CD4-positive, alpha-beta T cell treated with Interleukin-17A for 1 hour (primary cell): ENCODE data around the gene SIGLEC8.
"Not testable (repeated sequence)": the region's sequence is repeated elsewhere in the genome, so short reads cannot be mapped to it uniquely, and the experiment has no call there.

Experiments
- DNase-seq: peaks from one replicate; pipeline ENCODE4 v3.0.0-alpha.2; 2020

The SIGLEC8 gene

DNA sequence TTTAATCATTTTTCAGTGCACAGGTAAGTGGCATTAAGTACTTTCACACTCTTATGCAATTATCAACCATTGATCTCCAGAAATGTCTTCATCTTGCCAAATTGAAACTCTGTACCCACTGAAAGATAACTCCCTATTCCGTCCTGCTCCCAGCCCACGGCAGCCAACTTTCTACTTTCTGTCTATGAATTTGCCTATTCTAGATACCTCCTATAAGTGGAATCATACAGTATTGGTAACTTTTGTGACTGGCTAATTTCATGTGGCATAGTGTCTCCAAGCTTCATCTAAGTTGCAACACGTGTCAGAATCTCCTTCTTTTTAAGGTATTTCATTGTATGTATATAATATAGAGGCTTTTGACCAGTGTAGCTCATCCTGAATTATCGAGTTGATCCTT lies 14.4 kb upstream of the SIGLEC8 start:
- no peak for DNase-seq

DNA sequence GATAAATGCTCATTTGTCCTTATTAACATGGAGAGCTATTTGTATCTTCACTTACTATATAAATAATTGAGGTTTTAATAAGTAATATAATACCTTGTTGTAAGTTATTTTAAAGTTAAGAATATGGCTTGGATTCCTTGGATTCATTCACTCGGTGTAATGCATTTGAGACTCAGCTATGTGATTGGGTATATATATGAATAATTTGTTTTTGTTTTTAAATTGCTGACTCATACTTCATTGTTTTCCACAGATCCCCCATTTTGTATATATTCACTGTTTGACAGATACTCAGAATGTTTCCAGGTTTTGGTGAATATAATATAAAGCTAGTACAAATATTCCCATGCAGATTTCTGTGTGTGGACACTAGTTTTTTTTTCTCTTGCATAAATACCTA lies 13.3 kb upstream of the SIGLEC8 start:
- DNase-seq = no peak

DNA sequence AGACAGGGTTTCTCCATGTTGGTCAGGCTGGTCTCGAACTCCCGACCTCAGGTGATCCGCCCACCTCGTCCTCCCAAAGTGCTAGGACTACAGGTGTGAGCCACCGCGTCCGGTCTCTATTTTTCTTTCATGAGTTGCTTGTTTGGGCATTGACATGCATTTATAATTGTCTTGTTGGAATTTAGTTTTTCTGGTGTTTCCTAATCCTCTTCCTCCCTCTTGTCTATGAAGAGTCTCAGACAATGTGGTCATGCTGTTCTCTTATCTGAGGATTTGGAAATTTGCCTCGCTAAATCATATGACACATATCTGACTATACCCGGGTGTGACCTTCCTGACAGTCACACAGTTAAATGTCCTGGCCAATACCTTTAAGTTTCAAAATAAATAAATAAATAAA lies 12.7 kb upstream of the SIGLEC8 start:
- DNase-seq = no peak

DNA sequence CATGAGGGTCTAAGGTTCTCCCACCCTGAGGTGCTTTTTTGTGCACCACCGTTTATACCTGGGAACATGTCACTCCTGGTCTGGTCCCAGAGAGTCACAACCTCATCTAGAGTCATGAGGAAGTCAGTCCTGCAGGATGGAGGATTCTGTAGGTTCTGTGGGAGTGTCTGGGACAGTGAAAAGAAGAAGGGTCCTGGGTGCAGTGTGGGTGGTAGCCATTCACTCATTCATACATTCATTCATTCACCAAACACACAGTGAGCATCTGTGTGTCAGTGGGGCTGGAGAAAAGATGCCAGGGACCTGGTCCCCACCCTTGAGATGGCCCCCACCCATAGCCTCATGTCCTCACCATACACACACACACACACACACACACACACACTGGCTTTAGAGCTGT lies 11.4 kb upstream of the SIGLEC8 start:
- no peak for DNase-seq

DNA sequence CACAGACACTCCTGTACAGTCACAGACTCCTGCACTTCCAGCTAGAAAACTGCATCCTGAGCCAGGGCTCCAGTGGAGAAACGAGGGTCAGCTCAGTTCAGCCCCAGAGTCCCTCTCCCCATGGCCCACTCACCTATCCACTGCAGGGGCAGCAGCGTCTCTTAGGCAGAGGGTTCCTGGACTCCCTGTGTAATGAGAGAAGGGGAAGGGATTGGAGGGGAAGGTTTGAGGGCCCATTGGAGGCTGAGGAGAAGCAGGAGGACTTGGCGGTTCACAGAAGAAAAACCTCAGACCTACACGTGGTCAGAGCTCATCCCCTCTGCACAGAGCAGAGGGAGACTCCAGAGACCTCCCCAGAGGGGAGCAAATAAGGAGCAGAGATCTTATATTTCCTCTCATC lies 10.9 kb upstream of the SIGLEC8 start:
- DNase-seq = no peak

DNA sequence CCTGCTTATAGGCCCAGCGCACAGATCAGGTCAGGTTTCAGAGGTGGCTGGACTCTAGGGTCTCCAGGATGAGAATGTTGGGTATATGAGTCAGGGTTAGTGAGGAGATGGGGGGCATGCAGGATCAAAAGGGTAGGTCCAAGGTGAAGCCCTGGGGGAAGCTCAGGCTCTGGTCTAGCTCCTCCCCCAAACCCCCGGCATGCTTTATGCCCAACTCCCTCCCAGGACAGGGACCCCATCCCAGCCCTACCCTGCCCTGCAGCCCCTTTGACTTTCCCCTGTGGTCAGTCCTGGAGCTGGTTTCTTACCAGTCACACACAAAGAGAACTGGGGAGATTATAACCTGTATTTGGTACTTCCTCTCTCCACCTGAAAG lies 10.3 kb upstream of the SIGLEC8 start:
- no peak for DNase-seq

DNA sequence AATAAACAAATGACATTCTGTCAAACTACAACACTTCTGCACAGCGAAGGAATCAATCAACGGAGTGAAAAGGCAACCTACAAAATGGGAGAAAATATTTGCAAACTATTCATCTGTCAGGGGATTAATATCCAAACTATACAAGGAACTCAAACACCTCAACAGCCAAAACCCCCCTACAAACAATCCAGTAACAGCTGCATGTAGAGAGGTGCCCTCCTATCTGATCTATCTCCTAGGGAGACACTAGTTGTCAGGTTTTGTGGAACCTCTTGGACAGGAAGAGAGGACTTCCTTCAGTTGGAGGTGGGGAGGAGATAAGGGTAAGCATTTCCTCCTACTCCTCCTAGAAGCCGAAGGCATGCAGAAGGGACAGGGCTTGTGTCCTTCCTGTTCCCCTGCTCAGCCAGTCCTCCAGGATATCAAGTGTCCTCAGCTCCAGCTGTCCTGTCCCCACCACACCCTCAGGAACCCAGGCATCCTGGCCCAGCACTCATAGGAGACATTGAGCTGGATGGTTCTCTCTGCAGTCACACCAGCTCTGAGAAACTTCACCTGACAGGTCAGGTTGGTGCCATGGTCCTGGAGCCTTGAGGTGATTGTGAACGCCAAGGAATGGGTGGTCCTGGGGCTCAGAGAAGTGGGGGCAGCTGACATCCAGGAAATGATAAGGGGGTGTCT lies 9.8 kb upstream of the SIGLEC8 start:
- DNase-seq = no peak

DNA sequence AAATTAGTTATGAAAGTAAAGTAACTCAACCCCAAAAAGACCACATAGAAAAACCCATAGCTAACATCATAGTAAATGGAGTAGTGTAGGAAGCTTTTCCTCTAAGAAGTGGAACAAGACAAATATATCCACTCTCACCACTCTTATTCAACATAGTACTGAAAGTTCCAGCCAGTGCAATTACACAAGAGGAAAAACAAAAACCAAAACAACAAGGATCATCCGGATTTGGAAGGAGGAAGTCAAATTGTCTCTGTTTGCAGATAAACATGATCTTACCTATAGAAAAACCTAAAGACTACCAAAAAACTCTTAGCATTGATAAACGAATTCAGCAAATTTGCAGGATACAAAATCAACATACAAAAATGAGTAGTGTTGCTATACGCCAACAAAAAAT lies 8.5 kb upstream of the SIGLEC8 start:
- no peak for DNase-seq

DNA sequence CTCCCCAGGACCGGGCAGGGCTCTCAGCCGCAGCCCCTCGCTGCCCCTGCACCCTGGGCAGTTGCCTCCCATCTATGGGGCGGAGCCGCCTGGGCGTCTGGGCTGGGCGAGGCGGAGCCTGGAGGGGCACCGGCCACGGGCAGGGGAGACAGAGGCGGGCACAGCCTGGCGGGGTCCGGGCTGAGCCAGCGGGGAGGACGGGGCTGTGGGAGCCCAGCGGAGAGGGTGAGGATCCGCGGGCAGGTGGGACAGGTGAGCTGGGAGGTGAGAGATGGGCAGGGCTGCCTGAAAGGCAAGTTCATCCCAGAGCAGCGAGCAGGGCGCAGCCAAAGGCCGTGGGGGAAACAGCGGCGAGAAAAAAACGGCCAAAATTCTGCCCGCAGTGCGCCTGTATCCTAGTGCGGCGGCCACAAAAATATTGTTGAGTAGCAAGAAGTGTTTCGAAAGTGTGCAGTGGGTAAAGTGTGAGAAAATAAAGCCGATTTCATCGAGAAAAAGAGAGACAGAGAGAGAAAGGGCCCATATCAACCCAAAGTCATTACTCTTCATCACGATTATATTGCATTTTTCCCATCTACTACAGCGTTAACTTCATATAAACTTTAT lies 5.8 kb upstream of the SIGLEC8 start:
- not testable (repeated sequence) for DNase-seq

DNA sequence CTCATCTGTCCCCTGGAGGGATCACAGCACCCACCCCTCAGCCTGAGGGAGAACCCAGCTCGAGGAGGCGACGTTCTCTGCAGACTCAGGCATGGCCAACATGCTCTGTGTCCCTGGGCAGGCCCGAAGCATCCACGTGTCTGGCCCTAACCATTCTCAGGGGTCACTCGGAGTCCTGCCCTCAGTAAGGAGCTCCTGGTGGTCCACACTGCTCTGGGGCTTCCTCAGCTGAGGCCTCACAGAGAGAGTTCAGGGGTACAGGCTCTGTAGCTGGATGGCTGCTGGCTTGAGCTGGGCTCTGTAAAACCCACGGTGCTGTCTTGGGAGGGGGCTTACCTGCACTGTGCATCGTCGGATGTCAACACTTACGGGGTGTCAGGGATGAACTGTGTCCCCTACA lies 4.4 kb upstream of the SIGLEC8 start:
- no peak for DNase-seq

DNA sequence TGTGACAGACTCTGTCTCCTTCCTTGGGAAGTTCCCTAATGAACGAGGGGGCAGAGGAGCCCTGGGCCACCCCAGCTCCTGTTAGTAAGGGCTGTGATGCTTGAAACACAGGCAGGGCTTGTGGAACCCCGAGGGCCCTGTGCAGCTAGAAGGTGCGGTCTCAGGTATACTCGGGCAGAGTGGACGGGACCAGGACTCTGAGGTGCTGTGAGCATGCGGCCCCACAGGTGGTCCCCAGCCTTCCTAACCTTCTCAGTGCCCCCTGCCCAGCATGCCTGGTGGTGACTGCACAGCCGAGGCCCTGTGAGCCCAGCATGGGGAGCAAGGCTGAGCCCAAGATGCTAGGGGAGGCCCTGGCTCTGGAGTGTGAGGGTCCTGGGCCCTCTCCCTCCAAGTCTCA lies 4.0 kb upstream of the SIGLEC8 start:
- DNase-seq = no peak

DNA sequence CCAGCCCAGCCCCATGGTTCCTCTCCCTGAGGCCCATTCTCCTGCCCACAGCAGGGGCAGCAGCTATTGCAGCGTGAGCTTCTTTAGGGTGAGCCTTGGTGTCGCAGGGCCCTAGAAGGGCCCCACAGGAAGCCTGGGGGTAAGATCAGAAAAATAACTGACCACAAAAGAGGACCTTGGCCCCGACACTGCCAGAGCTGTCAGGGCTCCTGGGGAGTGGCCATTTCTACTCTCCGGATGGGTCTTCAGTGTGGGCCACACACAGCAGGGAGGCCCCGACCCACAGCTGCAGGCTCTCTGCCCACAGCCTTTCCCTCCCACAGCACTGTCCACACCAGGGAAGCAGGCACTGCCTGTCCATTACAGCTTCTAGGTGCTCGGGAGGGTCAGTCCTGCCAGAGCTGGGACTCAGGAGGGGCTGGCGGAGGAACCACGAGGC lies 3.5 kb upstream of the SIGLEC8 start:
- no peak for DNase-seq

DNA sequence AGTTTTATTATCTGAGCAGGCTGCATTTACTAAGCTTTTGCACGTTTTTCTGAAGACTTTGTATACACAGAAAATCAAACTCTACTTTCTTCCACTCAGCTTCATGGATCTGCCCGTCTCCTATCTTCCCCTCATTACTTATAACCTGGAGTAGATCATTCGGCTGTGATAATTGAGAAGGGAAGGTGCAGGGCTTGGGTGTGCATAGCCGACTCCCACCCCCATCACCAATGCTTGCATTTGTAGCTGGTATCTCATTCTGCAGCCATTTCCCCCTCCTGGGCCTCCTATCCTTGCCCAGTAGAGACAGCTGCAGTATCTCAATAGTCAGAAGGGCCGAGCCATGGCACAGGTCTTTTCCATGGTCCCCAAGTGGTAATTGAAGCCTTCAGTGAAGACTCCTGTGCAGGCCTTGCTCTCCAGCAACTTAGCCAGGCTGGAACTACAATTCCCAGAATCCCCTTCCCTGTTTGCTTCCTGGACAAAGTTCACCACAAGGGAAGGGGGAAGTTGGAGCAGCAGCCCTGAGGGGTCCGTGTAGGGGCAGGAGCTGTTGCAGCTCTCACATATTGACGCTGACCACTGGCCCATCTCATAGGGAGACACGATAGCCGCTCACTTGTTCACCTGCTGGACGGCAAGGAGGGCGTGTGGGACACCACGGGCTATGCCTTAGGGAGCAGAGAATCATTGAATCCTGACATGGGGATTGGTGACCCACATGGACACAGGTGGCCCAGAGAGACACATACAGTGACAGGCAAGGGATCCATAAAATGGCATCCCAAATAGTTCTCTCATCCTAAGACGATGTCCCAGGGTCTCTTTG lies 2.1 kb upstream of the SIGLEC8 start:
- no peak for DNase-seq

DNA sequence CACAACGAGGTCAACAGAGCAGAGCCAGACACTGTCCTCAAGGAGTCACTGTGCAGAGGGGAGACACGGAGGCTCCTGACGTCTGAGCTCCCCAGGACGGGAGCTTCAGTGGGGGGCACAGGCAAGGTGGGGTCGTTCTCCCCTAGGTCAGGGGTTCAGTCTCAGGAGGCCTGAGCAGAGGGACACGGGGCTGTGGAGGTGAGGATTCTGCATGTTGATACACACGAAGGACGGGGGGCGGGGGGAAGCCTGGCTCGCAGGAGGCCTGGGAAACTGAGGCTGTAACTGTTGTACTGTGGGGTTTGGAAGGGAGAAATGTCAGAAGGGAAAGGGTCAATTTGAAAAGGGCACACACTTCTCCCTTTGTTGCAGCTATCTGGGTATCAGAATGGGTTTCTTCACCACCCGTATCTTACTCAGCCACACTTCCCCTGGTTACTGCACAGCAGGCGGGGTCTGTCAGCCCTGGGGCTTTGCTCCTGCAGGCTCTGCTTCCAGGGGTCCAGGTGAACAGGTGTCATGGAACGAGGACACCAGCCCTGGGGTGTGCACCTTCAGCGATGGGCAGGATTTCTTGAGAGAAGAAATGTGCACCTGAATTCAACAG lies 748 bp upstream of the SIGLEC8 start:
- DNase-seq = no peak

DNA sequence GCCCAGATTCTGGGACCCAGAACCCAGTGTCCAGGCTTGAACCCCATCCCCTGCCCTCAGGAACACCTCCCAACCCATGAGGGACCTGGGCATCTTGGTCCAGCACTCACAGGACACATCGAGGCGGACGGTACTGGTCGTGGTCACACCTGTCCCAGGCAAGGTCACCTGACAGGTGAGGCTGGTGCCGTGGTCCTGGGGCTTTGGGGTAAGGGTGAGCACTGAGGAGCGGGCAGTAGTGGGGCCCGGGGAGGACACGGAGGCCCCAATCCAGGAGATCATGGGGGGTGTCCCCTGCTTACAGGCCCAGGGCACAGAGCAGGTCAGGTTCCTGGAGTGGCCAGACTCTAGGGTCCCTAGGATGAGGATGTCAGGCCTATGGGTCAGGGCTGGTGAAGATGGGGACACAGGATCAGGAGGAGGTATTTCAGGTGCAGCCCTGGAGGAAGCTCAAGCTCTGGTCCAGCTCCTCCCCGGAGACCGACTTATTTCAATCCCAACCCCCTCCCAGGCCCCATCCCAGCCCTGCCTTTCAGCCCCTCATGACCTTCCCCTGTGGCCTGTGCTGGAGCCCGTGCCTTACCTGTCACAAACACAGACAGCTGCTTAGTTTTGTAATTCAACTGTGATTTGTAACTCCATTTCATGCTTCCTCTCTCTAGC lies 772 bp downstream of the SIGLEC8 start:
- no peak for DNase-seq

DNA sequence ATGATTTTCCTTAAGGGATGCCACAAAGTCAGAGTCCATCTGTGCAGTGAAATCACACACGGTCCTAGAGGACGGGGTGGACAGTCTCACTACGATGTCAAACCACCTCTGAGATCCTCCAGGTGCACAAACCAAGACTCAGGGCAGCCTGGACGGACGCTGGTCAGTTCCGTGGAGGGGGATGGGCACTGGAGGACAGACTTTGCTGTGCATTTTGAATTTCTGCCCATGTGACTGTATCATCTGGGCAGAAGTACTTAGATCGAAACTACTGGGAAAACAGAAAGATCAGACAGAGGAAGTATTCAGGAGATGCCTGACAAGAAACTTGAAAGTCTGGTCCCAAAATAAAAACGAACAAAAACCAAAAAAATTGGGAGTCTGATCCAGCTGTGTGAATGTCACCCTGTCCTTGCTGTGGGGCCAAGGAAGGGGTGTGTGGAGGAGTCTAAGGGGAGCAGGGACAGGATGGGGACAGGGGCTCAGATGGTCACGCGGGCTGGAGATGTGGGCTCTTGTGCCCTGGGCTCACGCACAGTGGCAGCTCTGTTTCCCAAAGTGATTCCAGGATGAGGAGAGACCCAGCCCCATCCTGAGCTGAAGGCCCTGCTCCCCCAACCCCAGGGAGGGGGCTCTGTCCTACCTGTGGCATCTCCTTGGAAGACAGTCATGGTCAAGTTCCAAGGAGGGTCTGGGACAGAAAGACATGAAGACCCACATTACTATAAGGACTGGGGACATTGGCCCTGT lies 1.5 kb downstream of the SIGLEC8 start:
- no peak for DNase-seq

DNA sequence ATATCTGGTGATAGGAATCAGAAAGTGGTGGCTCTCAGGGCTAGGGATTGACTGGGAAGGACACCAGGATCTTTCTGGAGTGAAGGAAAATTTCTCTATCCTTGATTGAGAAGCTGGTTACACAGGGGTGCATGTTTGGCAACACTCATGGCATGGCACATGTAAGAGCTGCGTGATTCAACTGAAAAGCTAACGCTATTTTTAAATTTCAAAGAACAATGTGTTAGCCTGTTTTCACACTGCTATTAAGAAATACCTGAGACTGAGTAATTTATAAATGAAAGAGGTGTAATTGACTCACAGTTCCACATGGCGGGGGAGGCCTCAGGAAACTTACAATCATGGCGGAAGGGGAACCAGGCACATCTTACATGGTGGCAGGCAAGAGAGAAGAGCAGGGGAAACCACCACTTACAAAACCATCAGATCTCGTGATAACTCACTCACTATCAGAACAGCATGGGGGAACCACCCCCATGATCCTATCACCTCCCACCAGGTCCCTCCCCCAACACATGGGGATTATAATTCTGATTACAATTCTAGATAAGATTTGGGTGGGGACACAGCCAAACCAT lies 7.4 kb downstream of the SIGLEC8 start:
- no peak for DNase-seq

DNA sequence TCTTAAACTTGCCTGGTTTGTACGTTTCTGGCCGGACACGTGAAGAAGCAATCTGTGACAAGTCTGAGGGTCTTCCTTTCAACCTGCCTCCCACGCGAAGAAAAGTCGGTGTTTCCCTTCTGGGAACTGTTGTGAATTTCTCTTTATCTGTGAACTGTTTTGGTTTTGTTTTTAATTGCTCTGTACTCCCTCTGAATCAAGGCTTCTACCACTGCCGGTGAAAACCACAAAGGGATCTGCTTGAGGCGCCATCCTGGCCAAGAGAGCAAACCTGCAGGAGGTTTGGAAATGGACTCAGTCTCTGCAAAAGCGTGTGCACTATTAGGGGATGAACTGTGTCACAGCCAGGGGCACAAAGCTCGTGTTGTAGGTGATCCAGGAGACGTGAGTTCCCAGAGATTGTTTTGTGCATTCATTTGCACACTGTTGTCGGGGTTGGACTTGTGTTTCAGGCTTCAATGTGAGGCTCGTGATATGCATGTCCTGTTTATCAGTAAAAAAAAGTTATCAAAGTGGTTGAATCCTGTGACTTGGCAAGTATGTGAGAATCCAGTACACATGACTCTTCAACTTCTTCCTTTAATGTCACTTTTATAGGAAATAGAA lies 9.7 kb downstream of the SIGLEC8 start:
- DNase-seq = peak; percentile 3

DNA sequence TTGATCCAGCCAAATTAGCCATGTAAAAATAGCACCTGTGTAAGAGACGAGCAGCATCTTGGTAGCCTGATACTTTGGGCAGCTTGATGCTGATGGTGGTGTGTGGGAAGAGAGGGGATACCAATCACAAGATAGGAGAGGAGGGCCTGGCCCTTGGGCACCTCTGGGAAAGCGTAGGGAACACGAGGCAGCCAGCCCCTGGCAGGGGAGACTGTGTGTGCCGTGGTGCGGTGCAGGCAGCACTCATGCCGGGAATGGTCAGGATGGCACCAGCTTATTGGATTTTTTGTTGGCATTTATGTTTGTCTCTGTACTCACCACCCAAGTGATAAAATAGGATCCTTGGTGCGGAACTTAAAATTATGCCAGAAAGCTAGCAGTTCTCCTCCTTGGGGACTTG lies 10.2 kb downstream of the SIGLEC8 start:
- DNase-seq = no peak

DNA sequence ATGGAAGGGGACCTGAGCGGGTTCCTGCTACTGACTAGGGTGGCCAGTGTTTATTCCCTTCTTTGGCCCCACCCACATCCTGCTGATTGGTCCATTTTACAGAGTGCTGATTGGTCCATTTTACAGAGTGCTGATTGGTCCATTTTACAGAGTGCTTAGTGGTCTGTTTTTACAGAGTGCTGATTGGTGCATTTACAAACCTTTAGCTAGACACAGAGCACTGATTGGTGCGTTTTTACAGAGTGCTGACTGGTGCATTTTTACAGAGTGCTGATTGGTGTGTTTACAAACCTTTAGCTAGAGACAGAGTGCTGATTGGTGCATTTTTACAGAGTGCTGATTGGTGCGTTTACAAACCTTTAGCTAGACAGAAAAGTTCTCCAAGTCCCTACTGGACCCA lies 10.7 kb downstream of the SIGLEC8 start:
- DNase-seq = not testable (repeated sequence)
